Hindlimb muscle (tissue), 1 donor: ENCODE results near the gene DAG1. TPM values are rescaled to one million over a fixed set of nuclear protein-coding genes. Genes with fewer than 3 reads are reported as not detected.

ENCODE experiments used
- DNase-seq: peaks from one replicate; pipeline ENCODE4 v3.0.0-alpha.2; 2013
- polyA plus RNA-seq: library from polyadenylated mRNA; unstranded; fragments of 120-200 nt; gene quantifications from one replicate; pipeline ENCODE4 v1.2.1, GENCODE V29; 2013; ENCODE audit not compliant: insufficient read length

The DAG1 gene
- polyA plus RNA-seq, 1 donor, result 266 TPM

GRCh38 chr3:49554633-49555265, 84.7 kb downstream of the DAG1 start:
- DNase-seq, result peak; percentile 76

GRCh38 chr3:49556500-49557275, 86.6 kb downstream of the DAG1 start:
- no peak for DNase-seq

DNA sequence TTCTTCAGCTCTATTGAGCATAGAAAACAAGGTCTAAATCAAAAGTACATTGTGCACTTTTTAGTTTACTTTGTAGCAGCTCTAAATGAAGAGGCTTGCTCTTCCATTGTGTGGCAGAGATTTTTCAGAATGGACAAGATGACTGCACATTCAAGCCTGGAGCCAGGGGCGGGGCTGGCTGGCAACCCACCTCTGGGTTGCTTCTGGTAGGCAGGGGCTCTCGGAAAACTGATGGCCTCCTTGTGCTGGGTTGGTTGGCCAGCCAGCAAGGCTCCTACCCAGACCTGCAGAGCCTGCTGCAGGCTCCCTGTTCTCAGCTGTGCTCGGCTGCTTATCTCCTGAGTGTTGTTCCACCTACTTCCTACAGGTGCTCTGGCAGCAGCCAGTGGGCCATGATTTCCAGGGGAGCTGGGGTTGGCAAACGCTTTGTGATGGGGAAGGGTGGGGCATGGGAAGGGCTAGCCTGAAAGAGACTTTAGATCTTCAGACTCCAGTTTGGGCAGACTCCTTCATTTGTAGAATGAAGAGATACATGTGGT, 93.0 kb downstream of the DAG1 start:
- DNase-seq, result no peak

DNA sequence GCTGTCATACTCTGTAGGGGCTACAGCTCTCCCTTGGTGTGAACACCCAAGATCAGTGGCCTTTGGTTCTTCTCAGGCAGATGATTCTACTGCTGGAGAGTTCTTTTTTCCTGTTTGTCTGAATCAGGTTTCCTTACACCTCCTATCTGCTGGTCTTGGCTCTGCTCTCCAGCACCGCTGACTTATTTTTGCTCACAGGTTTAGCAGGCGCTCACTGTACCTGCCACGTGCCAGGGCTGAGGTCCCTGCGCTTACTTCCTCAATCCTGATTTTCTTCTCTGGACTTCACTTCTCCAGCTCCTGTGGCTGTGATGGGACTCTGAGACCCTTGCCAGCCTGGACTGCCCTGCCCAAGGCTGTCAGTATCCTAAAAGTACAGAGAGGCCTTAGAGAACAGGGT, 93.7 kb downstream of the DAG1 start:
- DNase-seq, result no peak

DNA sequence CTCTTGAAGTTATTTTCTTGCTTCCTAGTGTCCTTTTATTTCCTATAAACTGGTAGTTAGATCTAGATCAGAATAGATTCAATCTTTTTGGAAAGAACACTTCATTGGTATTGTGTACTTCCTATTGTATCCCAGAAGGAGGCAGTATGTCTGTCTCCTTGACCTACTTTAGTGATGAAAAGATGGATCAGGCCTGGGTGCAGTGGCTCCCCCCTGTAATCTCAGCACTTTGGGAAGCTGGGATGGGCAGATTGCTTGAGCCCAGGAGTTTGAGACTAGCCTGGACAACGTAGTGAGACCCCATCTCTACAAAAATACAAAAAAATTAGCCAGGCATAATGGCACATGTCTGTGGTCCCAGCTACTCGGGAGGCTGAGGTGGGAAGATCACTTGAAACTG, 96.2 kb downstream of the DAG1 start:
- DNase-seq, result no peak

DNA sequence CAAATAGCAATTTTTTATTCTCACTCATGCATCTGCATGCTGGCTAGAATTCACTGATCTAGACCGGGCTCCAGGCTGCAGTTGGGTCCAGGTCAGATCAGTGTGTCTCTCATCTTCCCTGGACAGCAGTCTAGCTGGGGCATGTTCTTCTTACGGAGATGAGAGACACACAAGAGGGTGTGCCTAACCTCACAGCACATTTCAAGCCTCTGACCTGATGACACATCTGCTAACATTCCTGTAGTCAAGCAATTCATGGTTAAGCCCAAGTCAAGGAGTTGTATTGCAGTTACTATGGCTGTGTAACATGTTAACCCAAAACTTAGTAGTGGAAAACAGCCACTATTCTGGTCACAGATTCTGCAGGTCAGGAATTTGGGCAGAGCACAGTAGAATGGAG, 97.3 kb downstream of the DAG1 start:
- DNase-seq, result no peak

- DNase-seq, result no peak
Observed at GRCh38 chr3:49568965-49569364, 98.9 kb downstream of the DAG1 start.

DNA sequence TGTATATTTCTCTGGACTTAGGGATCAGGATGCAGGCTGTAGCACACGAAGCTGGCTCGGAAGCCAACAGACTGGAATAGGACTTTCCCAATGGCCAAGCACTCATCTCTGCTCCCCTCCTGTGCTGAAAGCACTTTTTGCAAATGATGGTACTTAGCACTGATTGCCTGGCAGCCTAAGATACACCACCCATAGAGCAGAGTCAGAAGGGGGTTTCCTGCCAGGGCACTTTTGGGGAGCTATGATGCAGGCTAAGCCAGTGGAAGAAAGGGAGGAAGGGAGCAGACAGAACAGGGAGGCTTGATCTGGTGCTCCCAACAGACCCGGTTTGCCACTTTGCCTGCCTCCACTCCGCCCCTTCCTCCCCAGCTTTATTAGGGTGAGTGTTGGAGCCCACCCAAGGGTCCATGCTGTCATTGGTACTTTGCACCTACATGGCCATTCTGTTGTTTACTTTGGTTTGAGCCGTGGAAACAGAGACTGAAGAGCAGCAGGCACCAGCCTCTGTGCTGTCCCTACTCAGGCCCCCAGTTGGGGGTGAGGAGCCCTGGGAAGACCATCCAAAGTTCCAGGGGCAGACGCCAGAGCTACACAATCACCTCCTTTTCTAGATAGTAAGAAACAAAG, 100.1 kb downstream of the DAG1 start:
- DNase-seq, result no peak

DNA sequence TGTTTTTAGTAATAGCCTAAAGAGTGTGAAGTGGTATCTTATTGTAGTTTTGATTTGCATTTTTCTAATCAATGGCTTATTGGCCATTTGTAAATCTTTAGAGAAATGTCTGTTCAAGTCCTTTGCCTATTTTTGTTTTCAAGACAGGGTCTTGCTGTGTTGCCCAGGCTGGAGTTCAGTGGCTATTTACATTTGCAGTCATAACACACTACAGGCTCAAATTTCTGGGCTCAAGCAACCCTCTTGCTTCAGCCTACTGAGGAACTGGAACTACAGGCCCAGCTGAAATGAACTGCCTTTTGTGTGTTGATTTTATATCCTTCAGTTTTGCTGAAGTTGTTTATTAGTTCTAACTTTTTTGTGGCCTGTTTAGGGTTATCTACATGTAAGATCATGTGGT, 112.1 kb downstream of the DAG1 start:
- no peak for DNase-seq

Other genes with a start within 250 kb of the DAG1 start
- 10.3 TPM for gene C3orf62, start 193.0 kb upstream of the DAG1 start, polyA plus RNA-seq
- gene USP4, start 130.2 kb upstream of the DAG1 start, polyA plus RNA-seq, result 56.1 TPM
- 146 TPM for gene GPX1, start 111.9 kb upstream of the DAG1 start, polyA plus RNA-seq
- gene RHOA, start 58.3 kb upstream of the DAG1 start, polyA plus RNA-seq, result 443 TPM
- 21.3 TPM for gene TCTA, start 57.8 kb upstream of the DAG1 start, polyA plus RNA-seq
- gene AMT, start 47.8 kb upstream of the DAG1 start, polyA plus RNA-seq, result 9.2 TPM
- gene NICN1, start 40.9 kb upstream of the DAG1 start, polyA plus RNA-seq, result 14.2 TPM
- 1.4 TPM for gene BSN, start 84.2 kb downstream of the DAG1 start, polyA plus RNA-seq
- gene APEH, start 204.1 kb downstream of the DAG1 start, polyA plus RNA-seq, result 66.4 TPM
- 16.7 TPM for gene MST1, start 219.2 kb downstream of the DAG1 start, polyA plus RNA-seq
- 56.9 TPM for gene RNF123, start 219.3 kb downstream of the DAG1 start, polyA plus RNA-seq
- gene AMIGO3, start 249.4 kb downstream of the DAG1 start, polyA plus RNA-seq, result 4.8 TPM